B cell (primary cell): ENCODE results near the gene TALDO1.

ENCODE experiments used
- CTCF ChIP-seq: fragments of 200-600 bp; IDR thresholded peaks from one replicate; pipeline ENCODE4 v1.8.0; 2022; ENCODE audit warnings: antibody characterized with exemption, mild to moderate bottlenecking
- EZH2 ChIP-seq: IDR thresholded peaks from 2 replicates; pipeline ENCODE4 v1.6.1; 2012; ENCODE audit warnings: borderline replicate concordance, low read depth, mild to moderate bottlenecking, moderate library complexity, low read length; ENCODE audit not compliant: insufficient read depth, poor library complexity, severe bottlenecking

- TF ChIP-seq CTCF = no peak
- TF ChIP-seq EZH2 = no peak
These were observed 25.4 kb upstream of the TALDO1 start for GRCh38 chr11:721741-722345.
